Osteoblast (primary cell): ENCODE results near the gene SORBS1. TPM values are rescaled to one million over a fixed set of nuclear protein-coding genes. Genes with fewer than 3 reads are reported as not detected.
A peak's percentile ranks its signal among the peaks of the same experiment; 100 is the strongest.

ENCODE experiments used
- DNase-seq: peaks from one replicate; pipeline ENCODE4 v3.0.0; 2011; ENCODE audit warnings: low spot score, mixed read lengths; ENCODE audit not compliant: insufficient read length; ENCODE audit errors: missing footprints
- H2AFZ ChIP-seq: 2 replicates; pipeline ENCODE4 v1.6.0; 2011; ENCODE audit warnings: mild to moderate bottlenecking, low read length
- H3K27ac ChIP-seq: 2 replicates; pipeline ENCODE4 v1.5.1; 2011; ENCODE audit warnings: mild to moderate bottlenecking, low read depth, low read length, moderate library complexity
- H3K27me3 ChIP-seq: 2 replicates; pipeline ENCODE4 v1.6.0; 2012; ENCODE audit warnings: mild to moderate bottlenecking, control low read depth, inconsistent platforms, low read length, moderate library complexity; ENCODE audit not compliant: insufficient read depth
- H3K36me3 ChIP-seq: 2 replicates; pipeline ENCODE4 v1.5.1; 2011; ENCODE audit warnings: mild to moderate bottlenecking, low read length, control low read depth, moderate library complexity; ENCODE audit not compliant: insufficient read depth
- H3K4me1 ChIP-seq: 2 replicates; pipeline ENCODE4 v1.5.1; 2011; ENCODE audit warnings: mild to moderate bottlenecking, low read length, control low read depth, moderate library complexity; ENCODE audit not compliant: insufficient read depth
- H3K4me2 ChIP-seq: 2 replicates; pipeline ENCODE4 v1.6.0; 2011; ENCODE audit warnings: mild to moderate bottlenecking, low read length; ENCODE audit not compliant: insufficient read depth
- H3K4me3 ChIP-seq: fragments of 200-600 bp; sonication (generic); 3 replicates; pipeline ENCODE4 v1.5.1; 2012; ENCODE audit warnings: mild to moderate bottlenecking, low read length, inconsistent platforms; ENCODE audit not compliant: insufficient read depth
- H3K79me2 ChIP-seq: 2 replicates; pipeline ENCODE4 v1.6.0; 2012; ENCODE audit warnings: mild to moderate bottlenecking, low read length, control low read depth, inconsistent platforms; ENCODE audit not compliant: insufficient read depth
- H3K9me3 ChIP-seq: 2 replicates; pipeline ENCODE4 v1.5.1; 2011; ENCODE audit warnings: low read depth, low read length, control low read depth
- H4K20me1 ChIP-seq: 2 replicates; pipeline ENCODE4 v1.6.0; 2012; ENCODE audit warnings: mild to moderate bottlenecking, low read length, control low read depth; ENCODE audit not compliant: insufficient read depth
- total RNA-seq: library from RNA; depleted of rRNA; stranded (reverse); fragments of >200 nt; gene quantifications from 2 replicates; pipeline ENCODE4 v1.2.3, GENCODE V29; 2012
- TF ChIP-seq, protein P1 (sequence below): IDR thresholded peaks from 2 replicates; pipeline ENCODE4 v1.5.1; 2011; ENCODE audit warnings: mild to moderate bottlenecking, low read depth, low read length, moderate library complexity; ENCODE audit errors: extremely low read depth

SORBS1 gene
- total RNA-seq, 1 donor: 0.72 TPM

- peak overlapping the region; percentile 74 for H2AFZ ChIP-seq
- H4K20me1 ChIP-seq: no peaks in the 10 kb centered on the region
- peaks cover 5% of the 10 kb centered on the region for H3K4me1 ChIP-seq
- peak overlapping the region; percentile 83 for H3K4me3 ChIP-seq
- peaks cover 19% of the 10 kb centered on the region for H3K27me3 ChIP-seq
- peak overlapping the region; percentile 76 for H3K4me2 ChIP-seq
- DNase-seq: no peak
- H3K9me3 ChIP-seq: no peaks in the 10 kb centered on the region
- no peaks in the 10 kb centered on the region for H3K36me3 ChIP-seq
- no peak overlapping the region for H3K27ac ChIP-seq
- H3K79me2 ChIP-seq: no peaks in the 10 kb centered on the region
- TF ChIP-seq, protein P1, sequence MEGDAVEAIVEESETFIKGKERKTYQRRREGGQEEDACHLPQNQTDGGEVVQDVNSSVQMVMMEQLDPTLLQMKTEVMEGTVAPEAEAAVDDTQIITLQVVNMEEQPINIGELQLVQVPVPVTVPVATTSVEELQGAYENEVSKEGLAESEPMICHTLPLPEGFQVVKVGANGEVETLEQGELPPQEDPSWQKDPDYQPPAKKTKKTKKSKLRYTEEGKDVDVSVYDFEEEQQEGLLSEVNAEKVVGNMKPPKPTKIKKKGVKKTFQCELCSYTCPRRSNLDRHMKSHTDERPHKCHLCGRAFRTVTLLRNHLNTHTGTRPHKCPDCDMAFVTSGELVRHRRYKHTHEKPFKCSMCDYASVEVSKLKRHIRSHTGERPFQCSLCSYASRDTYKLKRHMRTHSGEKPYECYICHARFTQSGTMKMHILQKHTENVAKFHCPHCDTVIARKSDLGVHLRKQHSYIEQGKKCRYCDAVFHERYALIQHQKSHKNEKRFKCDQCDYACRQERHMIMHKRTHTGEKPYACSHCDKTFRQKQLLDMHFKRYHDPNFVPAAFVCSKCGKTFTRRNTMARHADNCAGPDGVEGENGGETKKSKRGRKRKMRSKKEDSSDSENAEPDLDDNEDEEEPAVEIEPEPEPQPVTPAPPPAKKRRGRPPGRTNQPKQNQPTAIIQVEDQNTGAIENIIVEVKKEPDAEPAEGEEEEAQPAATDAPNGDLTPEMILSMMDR: no peak
These were observed 650 bp upstream of the SORBS1 start for GRCh38 chr10:95561864-95562177.

GRCh38 chr10:95560278-95561176 is 644 bp downstream of the SORBS1 start:
- H3K27ac ChIP-seq: no peak overlapping the region
- peaks cover 5% of the 10 kb centered on the region for H3K4me1 ChIP-seq
- H2AFZ ChIP-seq: peak overlapping the region; percentile 90
- no peaks in the 10 kb centered on the region for H3K36me3 ChIP-seq
- H4K20me1 ChIP-seq: no peaks in the 10 kb centered on the region
- peak overlapping the region; percentile 83 for H3K4me3 ChIP-seq
- no peaks in the 10 kb centered on the region for H3K9me3 ChIP-seq
- H3K79me2 ChIP-seq: no peaks in the 10 kb centered on the region
- TF ChIP-seq, protein P1: no peak
- DNase-seq: peak; percentile 91
- H3K4me2 ChIP-seq: peak overlapping the region; percentile 99
- peaks cover 19% of the 10 kb centered on the region for H3K27me3 ChIP-seq

- Histone ChIP-seq H3K4me3 (no peak overlapping the region), H2AFZ (no peak overlapping the region), H3K9me3 (no peaks in the 10 kb centered on the region), H3K36me3 (no peaks in the 10 kb centered on the region), H3K4me1 (peaks cover 5% of the 10 kb centered on the region), H3K79me2 (no peaks in the 10 kb centered on the region), H3K27ac (no peak overlapping the region), H4K20me1 (no peaks in the 10 kb centered on the region), H3K4me2 (peak overlapping the region; percentile 99), H3K27me3 (peaks cover 15% of the 10 kb centered on the region)
- TF ChIP-seq, protein P1: no peak
- no peak for DNase-seq
These were observed 1.3 kb downstream of the SORBS1 start for GRCh38 chr10:95559896-95560277.

- TF ChIP-seq, protein P1: no peak
- Histone ChIP-seq H3K9me3 (no peaks in the 10 kb centered on the region), H3K79me2 (no peaks in the 10 kb centered on the region), H2AFZ (no peak overlapping the region), H3K4me1 (peaks cover 5% of the 10 kb centered on the region), H3K4me3 (no peak overlapping the region), H3K27ac (no peak overlapping the region), H3K36me3 (no peaks in the 10 kb centered on the region), H3K4me2 (no peak overlapping the region), H4K20me1 (no peaks in the 10 kb centered on the region), H3K27me3 (peaks cover 15% of the 10 kb centered on the region)
- DNase-seq: no peak
These were observed 1.7 kb downstream of the SORBS1 start for GRCh38 chr10:95559471-95559870.
